PC-3 (cell line): Measurements from ENCODE around the gene MUSTN1. TPM values are rescaled to one million over a fixed set of nuclear protein-coding genes. Genes with fewer than 3 reads are reported as not detected.

Experiments used
- ATAC-seq: fragments of 200-7000 bp; cut with Tn5 transposase; 2 replicates; pipeline ENCODE4 v1.9.1; 2020; ENCODE audit warnings: mild to moderate bottlenecking, moderate library complexity
- BruUV-seq: library from RNA; stranded (reverse); fragments of 400-500 nt; replicated peaks from 2 replicates; lab custom pipeline; 2021; lab: Mats Ljungman, UMichigan
- CTCF ChIA-PET: fragments of 300-600 bp; sonication (Branson Sonifier 250); formaldehyde crosslinking; loops from one replicate; lab custom pipeline; 2022; ENCODE audit warnings: antibody characterized with exemption; lab: Charles Lee
- POLR2A ChIA-PET: fragments of 300-600 bp; sonication (Branson Sonifier 250); formaldehyde crosslinking; loops from one replicate; lab custom pipeline; 2022; ENCODE audit warnings: antibody characterized with exemption; ENCODE audit not compliant: unreplicated experiment; lab: Charles Lee
- DNase-seq: peaks from one replicate; pipeline ENCODE4 v3.0.0-alpha.2; 2015
- H2AFZ ChIP-seq: fragments of 300-600 bp; sonication (generic); 2 replicates; pipeline ENCODE4 v1.6.0; 2016; ENCODE audit warnings: antibody characterized with exemption, low read length
- H3F3A ChIP-seq: fragments of 300-600 bp; sonication (generic); one replicate; pipeline ENCODE4 v1.6.0; 2017; ENCODE audit warnings: antibody characterized with exemption, low read length, control low read depth, mild to moderate bottlenecking; ENCODE audit not compliant: unreplicated experiment
- H3K27ac ChIP-seq: fragments of 300-600 bp; sonication (generic); 2 replicates; pipeline ENCODE4 v1.5.1; 2016; ENCODE audit warnings: mild to moderate bottlenecking, low read length
- H3K27me3 ChIP-seq: fragments of 300-600 bp; sonication (generic); 2 replicates; pipeline ENCODE4 v1.6.1; 2016; ENCODE audit warnings: low read length, mixed read lengths
- H3K36me3 ChIP-seq: fragments of 300-600 bp; sonication (generic); 2 replicates; pipeline ENCODE4 v1.6.1; 2016; ENCODE audit warnings: low read depth, mixed run types, low read length, mixed read lengths
- H3K4me1 ChIP-seq: fragments of 300-600 bp; sonication (generic); 2 replicates; pipeline ENCODE4 v1.5.1; 2016; ENCODE audit warnings: low read length; ENCODE audit not compliant: insufficient read depth
- H3K4me2 ChIP-seq: fragments of 300-600 bp; sonication (generic); 2 replicates; pipeline ENCODE4 v1.6.0; 2016; ENCODE audit warnings: low read length
- H3K4me3 ChIP-seq: fragments of 300-600 bp; sonication (generic); 2 replicates; pipeline ENCODE4 v1.5.1; 2016; ENCODE audit warnings: mild to moderate bottlenecking, low read length, mixed read lengths
- H3K79me2 ChIP-seq: fragments of 300-600 bp; sonication (generic); 2 replicates; pipeline ENCODE4 v1.6.1; 2017; ENCODE audit warnings: low read length, mixed read lengths
- H3K9ac ChIP-seq: fragments of 300-600 bp; sonication (generic); 2 replicates; pipeline ENCODE4 v1.6.0; 2016; ENCODE audit warnings: mild to moderate bottlenecking, low read length
- H3K9me2 ChIP-seq: fragments of 300-600 bp; sonication (generic); replicated peaks from 2 replicates; pipeline ENCODE4 v1.6.1; 2016; ENCODE audit warnings: mixed run types, low read length, mixed read lengths
- H3K9me3 ChIP-seq: fragments of 300-600 bp; sonication (generic); 2 replicates; pipeline ENCODE4 v1.6.1; 2016; ENCODE audit warnings: low read length, mixed read lengths
- H4K20me1 ChIP-seq: fragments of 300-600 bp; sonication (generic); 2 replicates; pipeline ENCODE4 v1.6.1; 2016; ENCODE audit warnings: low read length, mixed read lengths
- CTCF ChIP-seq: fragments of 300-600 bp; sonication (generic); conservative IDR thresholded peaks from 2 replicates; pipeline ENCODE4 v1.5.1; 2017; ENCODE audit warnings: antibody characterized with exemption, low read depth, mild to moderate bottlenecking, low read length
- EZH2 ChIP-seq: fragments of 300-600 bp; sonication (generic); IDR thresholded peaks from one replicate; pipeline ENCODE4 v1.6.1; 2017; ENCODE audit warnings: antibody characterized with exemption, mild to moderate bottlenecking, low read length; ENCODE audit not compliant: unreplicated experiment
- EZH2phosphoT487 ChIP-seq: fragments of 300-600 bp; sonication (generic); IDR thresholded peaks from 2 replicates; pipeline ENCODE4 v1.6.1; 2018; ENCODE audit warnings: mild to moderate bottlenecking, antibody characterized with exemption, low read length, borderline replicate concordance
- intact Hi-C: fragments of 100-400 bp; cut with micrococcal nuclease; formaldehyde crosslinking; loops from 2 replicates; pipeline ENCODE4 v1.9.0; 2023
- total RNA-seq: library from RNA; depleted of rRNA; stranded (reverse); fragments of >200 nt; gene quantifications from 2 replicates; pipeline ENCODE4 v1.2.3, GENCODE V29; 2014

Gene MUSTN1
- total RNA-seq, 1 experiment from 2014 or later: 0.66 TPM

GRCh38 chr3:52790741-52791140 is 44.1 kb downstream of the MUSTN1 start:
- no peaks in the 10 kb centered on the region for H3F3A ChIP-seq
- no peak overlapping the region for H3K9ac ChIP-seq
- intact Hi-C loops: no loop called here
- no peaks in the 10 kb centered on the region for H3K27me3 ChIP-seq
- no peaks in the 10 kb centered on the region for H4K20me1 ChIP-seq
- no peak overlapping the region for H2AFZ ChIP-seq
- CTCF ChIA-PET: no interaction called here
- H3K36me3 ChIP-seq: no peaks in the 10 kb centered on the region
- H3K9me3 ChIP-seq: no peaks in the 10 kb centered on the region
- H3K4me1 ChIP-seq: no peaks in the 10 kb centered on the region
- no peak overlapping the region for H3K4me2 ChIP-seq
- no peak overlapping the region for H3K4me3 ChIP-seq
- TF ChIP-seq EZH2: no peak
- no peak for TF ChIP-seq EZH2phosphoT487
- no peak for TF ChIP-seq CTCF
- POLR2A ChIA-PET: no interaction called here
- H3K9me2 ChIP-seq: no peaks in the 10 kb centered on the region
- ATAC-seq: no peak
- DNase-seq: no peak
- BruUV-seq: no TSS peak
- no peak overlapping the region for H3K27ac ChIP-seq
- H3K79me2 ChIP-seq: no peaks in the 10 kb centered on the region

- Histone ChIP-seq H4K20me1 (no peaks in the 10 kb centered on the region), H3K9ac (no peak overlapping the region), H2AFZ (no peak overlapping the region), H3K36me3 (no peaks in the 10 kb centered on the region), H3K4me1 (no peaks in the 10 kb centered on the region), H3F3A (no peaks in the 10 kb centered on the region), H3K79me2 (no peaks in the 10 kb centered on the region), H3K4me2 (no peak overlapping the region), H3K9me3 (no peaks in the 10 kb centered on the region), H3K27me3 (no peaks in the 10 kb centered on the region), H3K9me2 (no peaks in the 10 kb centered on the region), H3K27ac (no peak overlapping the region), H3K4me3 (no peak overlapping the region)
- TF ChIP-seq CTCF: no peak
- TF ChIP-seq EZH2phosphoT487: no peak
- TF ChIP-seq EZH2: no peak
- ATAC-seq (no peak), DNase-seq (no peak)
- ChIA-PET CTCF (no interaction called here), POLR2A (no interaction called here)
- no TSS peak for BruUV-seq
- intact Hi-C loops: no loop called here
Observed at GRCh38 chr3:52790337-52790736, 44.5 kb downstream of the MUSTN1 start.

GRCh38 chr3:52789746-52790040 is 45.1 kb downstream of the MUSTN1 start:
- Histone ChIP-seq H3K9ac (no peak overlapping the region), H2AFZ (no peak overlapping the region), H3K27me3 (no peaks in the 10 kb centered on the region), H3F3A (no peaks in the 10 kb centered on the region), H3K36me3 (no peaks in the 10 kb centered on the region), H3K79me2 (no peaks in the 10 kb centered on the region), H3K27ac (no peak overlapping the region), H4K20me1 (no peaks in the 10 kb centered on the region), H3K4me3 (no peak overlapping the region), H3K9me2 (no peaks in the 10 kb centered on the region), H3K4me2 (no peak overlapping the region), H3K4me1 (no peaks in the 10 kb centered on the region), H3K9me3 (no peaks in the 10 kb centered on the region)
- intact Hi-C loops: no loop called here
- POLR2A ChIA-PET: interaction anchor here (0.5 kb wide), 1 partner anchor 103 kb away, joined by 3 read pairs; no protein-coding TSS in a partner anchor
- no peak for ATAC-seq
- TF ChIP-seq EZH2phosphoT487: no peak
- no peak for TF ChIP-seq CTCF
- no peak for TF ChIP-seq EZH2
- CTCF ChIA-PET: no interaction called here
- BruUV-seq: no TSS peak
- DNase-seq: no peak
